OCI-LY3 (cell line): ENCODE data around the gene PC.

Source experiments
- CTCF ChIP-seq: fragments of 200-600, 300-600 bp; sonication (generic); IDR thresholded peaks from 2 replicates; pipeline ENCODE4 v1.5.1; 2014; ENCODE audit warnings: antibody characterized with exemption, low read length, low read depth
- EZH2phosphoT487 ChIP-seq: fragments of 200-600 bp; shearing (Covaris generic); IDR thresholded peaks from 2 replicates; pipeline ENCODE4 v1.6.1; 2018; ENCODE audit warnings: antibody characterized with exemption, mixed run types, low read depth

- TF ChIP-seq CTCF, result no peak
- no peak for TF ChIP-seq EZH2phosphoT487
Observed at GRCh38 chr11:66914505-66914904, 43.7 kb downstream of the PC start.
